GM12892 (cell line): ENCODE results near the gene RPS6KA5. TPM values are rescaled to one million over a fixed set of nuclear protein-coding genes. Genes with fewer than 3 reads are reported as not detected.
A peak's percentile ranks its signal among the peaks of the same experiment; 100 is the strongest.
"Not testable (repeated sequence)": the region's sequence is repeated elsewhere in the genome, so short reads cannot be mapped to it uniquely, and the experiment has no call there.

Experiments used
- DNase-seq: peaks from one replicate; pipeline ENCODE4 v3.0.0; 2011; ENCODE audit not compliant: insufficient read length
- FAIRE-seq: peaks from 2 replicates; lab custom pipeline; 2011; peaks lifted over from hg19 to GRCh38; lab: Jason Lieb, UNC
- POLR2A ChIP-seq: IDR thresholded peaks from 2 replicates; pipeline ENCODE4 v1.6.1; 2011; ENCODE audit warnings: low read depth, low read length, control low read depth
- POLR2AphosphoS5 ChIP-seq: IDR thresholded peaks from 2 replicates; pipeline ENCODE4 v1.6.1; 2011; ENCODE audit warnings: low read depth, low read length, control low read depth
- TAF1 ChIP-seq: IDR thresholded peaks from 2 replicates; pipeline ENCODE4 v1.6.1; 2011; ENCODE audit warnings: low read depth, mild to moderate bottlenecking, control low read depth, low read length, borderline replicate concordance
- polyA plus RNA-seq: library from polyadenylated mRNA; unstranded; fragments of >200 nt; gene quantifications from one replicate; pipeline ENCODE4 v1.2.1, GENCODE V29; 2012; ENCODE audit warnings: missing spikeins, inconsistent platforms; ENCODE audit not compliant: missing spikeins

RPS6KA5 gene
- polyA plus RNA-seq = 1.1 TPM

GRCh38 chr14:91060351-91061055, at the start of gene RPS6KA5:
TSS of gene RPS6KA5 (minus strand) at chr14:91060641. CDS start at chr14:91060434, 207 bp downstream.
- TF ChIP-seq POLR2A (peak; percentile 33; the same call in 1 of the 2 replicates), POLR2AphosphoS5 (no peak), TAF1 (peak; percentile 10; the same call in 1 of the 2 replicates)
- FAIRE-seq (peak; percentile 99), DNase-seq (peak; percentile 79)

GRCh38 chr14:91108941-91109611, 48.6 kb upstream of the RPS6KA5 start:
- DNase-seq (no peak), FAIRE-seq (peak; percentile 53)
- TF ChIP-seq TAF1 (no peak), POLR2A (no peak), POLR2AphosphoS5 (no peak)

- no peak for FAIRE-seq
- no peak for DNase-seq
- no peak for TF ChIP-seq POLR2A
- no peak for TF ChIP-seq POLR2AphosphoS5
- no peak for TF ChIP-seq TAF1
Measured at GRCh38 chr14:91103116-91103515, 42.7 kb upstream of the RPS6KA5 start.

- no peak for DNase-seq
- FAIRE-seq = no peak
- TF ChIP-seq POLR2A (no peak), POLR2AphosphoS5 (no peak), TAF1 (no peak)
Measured at GRCh38 chr14:91100102-91100501, 39.7 kb upstream of the RPS6KA5 start.

GRCh38 chr14:91098591-91098990, 38.1 kb upstream of the RPS6KA5 start:
- DNase-seq (no peak), FAIRE-seq (no peak)
- TF ChIP-seq POLR2A = no peak
- TF ChIP-seq POLR2AphosphoS5 = no peak
- no peak for TF ChIP-seq TAF1

GRCh38 chr14:91097657-91098056, 37.2 kb upstream of the RPS6KA5 start:
- FAIRE-seq, DNase-seq: not testable (repeated sequence)

GRCh38 chr14:91095178-91095577, 34.7 kb upstream of the RPS6KA5 start:
- FAIRE-seq (no peak), DNase-seq (no peak)
- TF ChIP-seq POLR2A (no peak), TAF1 (no peak), POLR2AphosphoS5 (no peak)

- no peak for TF ChIP-seq TAF1
- TF ChIP-seq POLR2AphosphoS5 = no peak
- TF ChIP-seq POLR2A = no peak
- no peak for FAIRE-seq
Measured at GRCh38 chr14:91094772-91095171, 34.3 kb upstream of the RPS6KA5 start.

GRCh38 chr14:91093743-91094472, 33.5 kb upstream of the RPS6KA5 start:
- not testable (repeated sequence) for FAIRE-seq, DNase-seq

More at GRCh38 chr14:91094772-91095171, 34.3 kb upstream of the RPS6KA5 start:
- no peak for DNase-seq

- FAIRE-seq (no peak), DNase-seq (no peak)
- TF ChIP-seq POLR2A (no peak), TAF1 (no peak), POLR2AphosphoS5 (no peak)
Measured at GRCh38 chr14:91092073-91092472, 31.6 kb upstream of the RPS6KA5 start.

- DNase-seq (no peak), FAIRE-seq (no peak)
- no peak for TF ChIP-seq TAF1
Measured at GRCh38 chr14:91090743-91091142, 30.3 kb upstream of the RPS6KA5 start.
